Mesendoderm (in vitro differentiated cells): ENCODE results near the gene TUBB2B.
A peak's percentile ranks its signal among the peaks of the same experiment; 100 is the strongest.

ENCODE experiments used
- DNase-seq: peaks from one replicate; pipeline ENCODE4 v3.0.0; 2013
- H2AK5ac ChIP-seq: 2 replicates; pipeline ENCODE4 v1.6.1; 2013; ENCODE audit warnings: low read length, inconsistent platforms
- H2BK120ac ChIP-seq: 2 replicates; pipeline ENCODE4 v1.6.1; 2013; ENCODE audit warnings: low read depth, mild to moderate bottlenecking, low read length, moderate library complexity, mixed read lengths
- H2BK15ac ChIP-seq: replicated peaks from 2 replicates; pipeline ENCODE4 v1.6.1; 2013; ENCODE audit warnings: low read depth, mild to moderate bottlenecking, moderate library complexity
- H2BK5ac ChIP-seq: 2 replicates; pipeline ENCODE4 v1.6.1; 2013; ENCODE audit warnings: low read length, inconsistent platforms
- H3K18ac ChIP-seq: 2 replicates; pipeline ENCODE4 v1.6.1; 2013; ENCODE audit warnings: mild to moderate bottlenecking, low read length, mixed read lengths
- H3K23ac ChIP-seq: one replicate; pipeline ENCODE4 v1.6.1; 2013; ENCODE audit warnings: low read length
- H3K27ac ChIP-seq: 2 replicates; pipeline ENCODE4 v1.5.1; 2013; ENCODE audit warnings: low read depth, mild to moderate bottlenecking, inconsistent platforms, low read length, moderate library complexity
- H3K27me3 ChIP-seq: 2 replicates; pipeline ENCODE4 v1.6.1; 2013; ENCODE audit warnings: low read length, control low read depth, mild to moderate bottlenecking, inconsistent platforms; ENCODE audit not compliant: insufficient read depth, poor library complexity
- H3K36me3 ChIP-seq: 2 replicates; pipeline ENCODE4 v1.6.1; 2013; ENCODE audit warnings: low read length, inconsistent platforms; ENCODE audit not compliant: control insufficient read depth, insufficient read depth
- H3K4ac ChIP-seq: one replicate; pipeline ENCODE4 v1.6.1; 2013; ENCODE audit warnings: low read depth, mild to moderate bottlenecking, low read length, moderate library complexity
- H3K4me1 ChIP-seq: 2 replicates; pipeline ENCODE4 v1.6.1; 2013; ENCODE audit warnings: low read depth, low read length, inconsistent platforms; ENCODE audit not compliant: control insufficient read depth
- H3K4me2 ChIP-seq: 2 replicates; pipeline ENCODE4 v1.6.1; 2013; ENCODE audit warnings: low read length
- H3K4me3 ChIP-seq: 2 replicates; pipeline ENCODE4 v1.5.1; 2013; ENCODE audit warnings: mild to moderate bottlenecking, low read length
- H3K56ac ChIP-seq: one replicate; pipeline ENCODE4 v1.6.1; 2013; ENCODE audit warnings: low read length
- H3K79me1 ChIP-seq: 2 replicates; pipeline ENCODE4 v1.6.1; 2013; ENCODE audit warnings: low read length, inconsistent platforms
- H3K79me2 ChIP-seq: 2 replicates; pipeline ENCODE4 v1.6.1; 2013; ENCODE audit warnings: mild to moderate bottlenecking, low read length; ENCODE audit not compliant: control insufficient read depth, insufficient read depth
- H3K9ac ChIP-seq: 2 replicates; pipeline ENCODE4 v1.6.1; 2013; ENCODE audit warnings: low read length, inconsistent platforms
- H4K5ac ChIP-seq: one replicate; pipeline ENCODE4 v1.6.1; 2013; ENCODE audit warnings: low read length
- H4K8ac ChIP-seq: one replicate; pipeline ENCODE4 v1.6.1; 2013; ENCODE audit warnings: low read depth, mild to moderate bottlenecking, control low read depth, low read length, moderate library complexity
- WGBS: extraction: QIAGEN DNeasy Blood & Tissue Kit; methylation state at CpG from one replicate; pipeline ENCODE4 v1.1.7; 2013; ENCODE audit warnings: low lambda C conversion rate, missing lambda C conversion rate; ENCODE audit not compliant: insufficient coverage; ENCODE audit errors: extremely low coverage; 5-methylcytosine and 5-hydroxymethylcytosine counted together

TUBB2B gene

GRCh38 chr6:3175715-3176402 lies 51.6 kb downstream of the TUBB2B start:
- H3K4me2 ChIP-seq = no peak overlapping the region
- DNase-seq = no peak
- no peak overlapping the region for H4K8ac ChIP-seq
- no peak overlapping the region for H3K4me3 ChIP-seq
- no peak overlapping the region for H3K23ac ChIP-seq
- H3K27me3 ChIP-seq = no peaks in the 10 kb centered on the region
- H3K4ac ChIP-seq = no peak overlapping the region
- H2BK15ac ChIP-seq = no peak overlapping the region
- H4K5ac ChIP-seq = no peak overlapping the region
- peak overlapping the region; percentile 18 for H2BK120ac ChIP-seq
- peak overlapping the region; percentile 47 for H3K27ac ChIP-seq
- H3K79me2 ChIP-seq = no peaks in the 10 kb centered on the region
- no CpG with 5 or more reads among the region's 11 CpGs for WGBS
- no peaks in the 10 kb centered on the region for H3K4me1 ChIP-seq
- peak overlapping the region; percentile 68 for H2BK5ac ChIP-seq
- peak overlapping the region; percentile 10 for H2AK5ac ChIP-seq
- no peak overlapping the region for H3K9ac ChIP-seq
- H3K79me1 ChIP-seq = no peaks in the 10 kb centered on the region
- peak overlapping the region; percentile 47 for H3K56ac ChIP-seq
- H3K36me3 ChIP-seq = no peaks in the 10 kb centered on the region
- H3K18ac ChIP-seq = peak overlapping the region; percentile 22
